ENCODE results near the gene SH3PXD2B.
A peak's percentile ranks its signal among the peaks of the same experiment; 100 is the strongest.
"Not testable (repeated sequence)": the region's sequence is repeated elsewhere in the genome, so short reads cannot be mapped to it uniquely, and the experiment has no call there.

Gene SH3PXD2B

DNA sequence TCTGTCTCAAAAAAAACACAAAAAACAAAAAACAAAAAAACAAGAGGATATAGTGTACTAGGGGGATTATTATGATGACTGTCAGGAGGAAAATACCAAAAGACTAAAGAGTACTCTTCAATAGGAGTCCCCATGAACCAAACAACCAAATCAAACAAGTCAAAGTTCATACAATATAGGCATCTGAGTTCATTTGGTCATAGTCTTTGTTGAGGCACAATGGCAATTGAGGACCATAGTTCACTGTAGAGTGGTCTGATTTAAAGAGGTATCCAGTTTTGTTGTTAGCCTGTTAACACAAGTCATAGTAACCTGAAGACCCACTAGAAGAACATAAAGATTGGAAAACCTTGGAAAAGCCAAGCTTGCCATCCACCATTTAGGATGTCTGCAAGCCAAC is 159.5 kb downstream of the SH3PXD2B start:
- no peak overlapping the region for H3K27ac ChIP-seq (ENCODE audit: low read depth, low read length)
- H3K4me1 ChIP-seq (ENCODE audit: control insufficient read depth, insufficient read depth, low read length, unreplicated experiment) = no peaks in the 10 kb centered on the region
- no peaks in the 10 kb centered on the region for H3K27me3 ChIP-seq (ENCODE audit: insufficient read depth, low read length)
- H3K4me3 ChIP-seq (ENCODE audit: low read depth, low read length) = no peak overlapping the region
- H2AFZ ChIP-seq (ENCODE audit: low read length, unreplicated experiment) = no peak overlapping the region
- H3K36me3 ChIP-seq (ENCODE audit: insufficient read depth, low read length) = no peaks in the 10 kb centered on the region
- no peaks in the 10 kb centered on the region for H3K79me2 ChIP-seq (ENCODE audit: control insufficient read depth, insufficient read depth, low read length, unreplicated experiment)

DNA sequence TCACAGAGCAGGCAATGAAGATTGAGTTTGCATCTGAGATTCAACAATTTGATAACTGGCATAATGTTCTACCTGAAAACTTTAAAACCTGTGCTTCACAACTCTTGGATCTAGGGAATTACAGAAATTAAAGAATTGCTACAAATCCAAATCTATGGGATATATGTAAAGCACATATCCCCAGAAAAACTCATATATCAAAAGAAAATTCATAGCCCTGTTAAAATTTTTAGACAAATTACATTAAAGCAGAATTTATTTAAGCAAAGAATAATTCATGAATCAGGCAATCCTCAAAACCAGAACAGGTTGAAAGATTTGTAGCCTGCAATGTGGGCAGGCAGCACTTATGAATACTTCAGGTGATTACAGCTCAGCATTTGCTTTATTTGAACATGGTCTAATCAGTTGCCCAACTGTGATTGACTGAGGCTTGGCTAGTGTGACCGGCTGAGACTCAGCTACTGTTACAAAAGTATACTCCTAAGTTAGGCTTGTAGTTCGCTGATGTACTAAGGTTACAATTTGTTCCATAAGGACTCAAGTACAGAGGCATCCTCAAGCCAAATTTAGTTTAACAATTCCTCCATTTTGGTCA is 160.5 kb downstream of the SH3PXD2B start:
- Histone ChIP-seq H3K4me1 (ENCODE audit: control insufficient read depth, insufficient read depth, low read length, unreplicated experiment) (no peaks in the 10 kb centered on the region), H3K4me3 (ENCODE audit: low read depth, low read length) (no peak overlapping the region), H3K27ac (ENCODE audit: low read depth, low read length) (no peak overlapping the region), H3K36me3 (ENCODE audit: insufficient read depth, low read length) (no peaks in the 10 kb centered on the region), H3K79me2 (ENCODE audit: control insufficient read depth, insufficient read depth, low read length, unreplicated experiment) (no peaks in the 10 kb centered on the region), H2AFZ (ENCODE audit: low read length, unreplicated experiment) (no peak overlapping the region), H3K27me3 (ENCODE audit: insufficient read depth, low read length) (no peaks in the 10 kb centered on the region)

DNA sequence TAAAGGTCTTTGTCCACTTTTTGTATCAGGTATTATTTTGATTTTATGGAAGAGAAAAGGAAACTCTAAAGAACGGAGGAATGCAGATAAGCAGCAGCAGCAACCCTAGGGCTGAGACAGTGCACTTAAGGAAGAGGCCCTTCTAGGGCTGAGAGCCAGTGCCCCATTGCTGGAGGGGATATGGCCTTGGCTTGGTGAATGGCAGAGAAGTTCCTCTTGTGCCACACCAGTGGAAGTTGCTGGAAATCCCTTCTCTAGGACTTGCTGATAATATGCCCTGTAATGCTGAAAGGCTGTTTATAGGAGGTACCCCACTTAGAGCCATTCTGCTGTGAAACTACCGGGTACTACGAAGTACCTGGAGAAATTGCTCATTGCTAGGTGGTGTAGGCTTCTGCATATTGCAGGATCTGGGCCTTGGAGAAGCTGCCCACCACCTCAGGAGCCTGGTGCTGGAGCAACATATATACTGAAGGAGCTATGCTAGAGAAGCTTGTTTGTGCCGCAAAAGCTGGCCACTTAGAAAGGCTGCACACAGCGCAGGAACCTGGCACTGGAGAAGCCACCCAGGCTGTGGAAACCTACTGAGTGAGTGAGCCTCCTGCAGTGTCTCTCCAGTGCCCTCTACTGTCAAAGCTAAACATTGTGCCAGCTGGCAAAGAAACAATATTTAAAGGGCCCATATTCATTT is 161.1 kb downstream of the SH3PXD2B start:
- no peaks in the 10 kb centered on the region for H3K36me3 ChIP-seq (ENCODE audit: insufficient read depth, low read length)
- no peak overlapping the region for H3K4me3 ChIP-seq (ENCODE audit: low read depth, low read length)
- no peaks in the 10 kb centered on the region for H3K27me3 ChIP-seq (ENCODE audit: insufficient read depth, low read length)
- no peak overlapping the region for H3K27ac ChIP-seq (ENCODE audit: low read depth, low read length)
- H3K4me1 ChIP-seq (ENCODE audit: control insufficient read depth, insufficient read depth, low read length, unreplicated experiment) = no peaks in the 10 kb centered on the region
- no peaks in the 10 kb centered on the region for H3K79me2 ChIP-seq (ENCODE audit: control insufficient read depth, insufficient read depth, low read length, unreplicated experiment)
- no peak overlapping the region for H2AFZ ChIP-seq (ENCODE audit: low read length, unreplicated experiment)

DNA sequence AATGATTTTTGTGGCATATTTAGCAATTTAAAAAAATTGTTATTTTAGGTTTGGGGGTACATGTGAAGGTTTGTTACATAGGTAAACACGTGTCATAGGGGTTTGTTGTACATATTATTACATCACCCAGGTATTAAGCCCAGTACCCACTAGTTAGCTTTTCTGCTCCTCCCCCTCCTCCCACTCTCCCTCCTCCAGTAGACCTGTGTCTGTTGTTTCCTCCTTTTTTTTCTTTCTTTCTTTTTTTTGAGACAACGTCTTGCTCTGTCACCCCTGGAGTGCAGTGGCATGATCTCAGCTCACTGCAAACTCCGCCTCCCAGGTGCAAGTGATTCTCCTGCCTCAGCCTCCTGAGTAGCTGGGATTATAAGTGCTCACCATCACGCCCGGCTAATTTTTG is 162.5 kb downstream of the SH3PXD2B start:
- H2AFZ ChIP-seq (ENCODE audit: low read length, unreplicated experiment); H3K79me2 ChIP-seq (ENCODE audit: control insufficient read depth, insufficient read depth, low read length, unreplicated experiment): not testable (repeated sequence)

DNA sequence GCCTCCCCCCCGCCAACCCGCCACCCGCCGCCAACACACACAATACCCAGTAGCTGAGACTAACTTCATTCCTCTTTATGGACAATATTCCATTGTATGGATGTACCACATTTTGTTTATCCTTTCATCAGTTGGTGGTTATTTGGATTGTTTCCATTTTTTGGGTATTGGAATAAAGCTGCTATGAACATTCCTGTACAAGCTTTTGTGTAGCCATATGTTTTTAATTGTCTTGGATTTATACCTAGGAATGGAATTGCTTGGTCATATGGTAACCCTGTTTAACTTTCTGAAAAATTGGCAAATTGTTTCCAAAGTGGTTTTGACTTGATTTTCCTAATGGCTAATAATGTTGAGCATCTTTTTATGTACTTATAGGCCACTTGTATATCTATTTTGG is 165.9 kb downstream of the SH3PXD2B start:
- Histone ChIP-seq H2AFZ (ENCODE audit: low read length, unreplicated experiment) (no peak overlapping the region), H3K27me3 (ENCODE audit: insufficient read depth, low read length) (no peaks in the 10 kb centered on the region), H3K27ac (ENCODE audit: low read depth, low read length) (no peak overlapping the region), H3K36me3 (ENCODE audit: insufficient read depth, low read length) (no peaks in the 10 kb centered on the region), H3K79me2 (ENCODE audit: control insufficient read depth, insufficient read depth, low read length, unreplicated experiment) (no peaks in the 10 kb centered on the region), H3K4me3 (ENCODE audit: low read depth, low read length) (no peak overlapping the region), H3K4me1 (ENCODE audit: control insufficient read depth, insufficient read depth, low read length, unreplicated experiment) (peaks cover 12% of the 10 kb centered on the region)

More for the DNA sequence above, 162.5 kb downstream of the SH3PXD2B start:
- H3K4me3 ChIP-seq (ENCODE audit: low read depth, low read length); H3K27me3 ChIP-seq (ENCODE audit: insufficient read depth, low read length); H3K36me3 ChIP-seq (ENCODE audit: insufficient read depth, low read length); H3K27ac ChIP-seq (ENCODE audit: low read depth, low read length); H3K4me1 ChIP-seq (ENCODE audit: control insufficient read depth, insufficient read depth, low read length, unreplicated experiment): not testable (repeated sequence)

DNA sequence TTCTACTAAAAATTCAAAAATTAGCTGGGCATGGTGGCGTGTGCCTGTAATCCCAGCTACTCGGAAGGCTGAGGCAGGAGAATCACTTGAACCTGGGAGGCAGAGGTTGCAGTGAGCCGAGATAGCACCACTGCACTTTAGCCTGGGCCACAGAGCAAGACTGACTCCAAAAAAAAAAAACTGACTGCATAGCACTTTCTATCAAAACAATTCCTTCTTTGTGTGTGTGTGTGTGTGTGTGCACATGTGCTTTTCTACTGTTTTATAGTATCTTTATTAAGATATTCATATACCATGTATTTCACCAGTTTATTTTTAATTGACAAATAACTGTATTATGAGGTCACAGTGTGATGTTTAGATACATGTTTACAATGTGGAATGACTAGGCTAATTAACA is 167.2 kb downstream of the SH3PXD2B start:
- not testable (repeated sequence) for H3K27me3 ChIP-seq (ENCODE audit: insufficient read depth, low read length); H2AFZ ChIP-seq (ENCODE audit: low read length, unreplicated experiment); H3K27ac ChIP-seq (ENCODE audit: low read depth, low read length); H3K36me3 ChIP-seq (ENCODE audit: insufficient read depth, low read length); H3K4me3 ChIP-seq (ENCODE audit: low read depth, low read length)
- peaks cover 13% of the 10 kb centered on the region for H3K4me1 ChIP-seq (ENCODE audit: control insufficient read depth, insufficient read depth, low read length, unreplicated experiment)
- H3K79me2 ChIP-seq (ENCODE audit: control insufficient read depth, insufficient read depth, low read length, unreplicated experiment) = peaks cover 12% of the 10 kb centered on the region

DNA sequence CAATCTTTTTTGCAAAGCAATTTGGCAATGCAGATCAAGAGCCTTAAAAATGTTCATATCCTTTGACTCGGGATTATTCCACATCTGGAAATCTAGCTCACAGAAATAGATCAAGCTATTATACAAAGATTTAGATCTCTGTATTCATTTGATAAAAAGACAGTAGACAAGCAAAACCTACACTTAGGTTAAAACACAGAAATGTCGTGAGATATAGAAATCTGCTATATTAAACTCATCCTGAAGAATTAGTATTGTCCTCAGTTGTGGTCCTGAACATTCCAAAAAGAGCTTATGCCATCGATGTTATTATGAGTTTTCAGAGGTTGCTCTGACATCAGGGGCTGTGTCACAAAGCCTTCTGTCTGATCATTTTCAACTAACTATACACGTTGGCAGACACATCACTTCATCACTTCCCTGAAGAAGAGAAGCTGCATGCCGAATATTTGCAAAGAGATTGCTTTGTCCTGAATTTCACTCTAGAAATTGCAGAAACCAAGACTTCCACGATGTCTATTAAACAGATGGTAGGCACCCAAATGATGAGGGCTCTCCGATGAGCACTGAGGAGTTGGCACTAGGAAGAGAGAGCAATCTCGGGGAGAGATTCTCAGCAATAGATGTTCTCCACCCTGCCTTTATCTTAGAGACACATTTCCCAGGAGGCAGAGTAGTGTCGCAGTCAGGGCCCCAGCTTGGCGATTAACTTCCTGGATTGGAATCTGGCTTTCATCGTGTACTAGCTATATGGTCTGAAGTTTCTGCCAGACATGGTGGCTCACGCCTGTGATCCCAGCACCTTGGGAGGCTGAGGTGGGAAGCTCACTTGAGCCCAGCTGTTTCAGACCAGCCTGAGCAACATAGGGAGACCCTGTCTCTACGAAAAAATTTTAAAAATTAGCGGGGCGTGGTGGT is 168.8 kb downstream of the SH3PXD2B start:
- H3K27me3 ChIP-seq (ENCODE audit: insufficient read depth, low read length) = no peaks in the 10 kb centered on the region
- peaks cover 29% of the 10 kb centered on the region for H3K79me2 ChIP-seq (ENCODE audit: control insufficient read depth, insufficient read depth, low read length, unreplicated experiment)
- H3K4me3 ChIP-seq (ENCODE audit: low read depth, low read length) = peak overlapping the region; percentile 97
- peak overlapping the region; percentile 59; the same call in 1 of the 2 replicates for H3K27ac ChIP-seq (ENCODE audit: low read depth, low read length)
- H3K36me3 ChIP-seq (ENCODE audit: insufficient read depth, low read length) = no peaks in the 10 kb centered on the region
- peaks cover 29% of the 10 kb centered on the region for H3K4me1 ChIP-seq (ENCODE audit: control insufficient read depth, insufficient read depth, low read length, unreplicated experiment)
- peak overlapping the region; percentile 97 for H2AFZ ChIP-seq (ENCODE audit: low read length, unreplicated experiment)

DNA sequence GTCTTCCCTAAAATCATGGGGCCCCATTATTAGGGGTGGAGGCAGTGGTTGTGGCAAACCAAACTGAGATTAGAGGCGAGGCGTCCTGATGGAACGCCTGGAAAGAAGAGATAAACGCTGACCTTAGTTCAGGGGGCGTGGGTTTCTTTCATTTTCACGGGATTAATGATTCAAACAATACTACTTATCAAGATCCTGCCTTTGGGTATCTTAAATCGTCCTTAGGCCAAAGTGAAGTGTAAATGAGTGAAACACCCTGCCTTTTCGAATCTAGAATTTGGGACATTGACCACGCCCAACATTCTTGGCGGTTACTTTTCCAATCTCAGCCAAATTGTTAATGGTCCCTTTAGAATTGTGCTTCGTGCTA is 169.7 kb downstream of the SH3PXD2B start:
- peak overlapping the region; percentile 59 for H3K27ac ChIP-seq (ENCODE audit: low read depth, low read length)

DNA sequence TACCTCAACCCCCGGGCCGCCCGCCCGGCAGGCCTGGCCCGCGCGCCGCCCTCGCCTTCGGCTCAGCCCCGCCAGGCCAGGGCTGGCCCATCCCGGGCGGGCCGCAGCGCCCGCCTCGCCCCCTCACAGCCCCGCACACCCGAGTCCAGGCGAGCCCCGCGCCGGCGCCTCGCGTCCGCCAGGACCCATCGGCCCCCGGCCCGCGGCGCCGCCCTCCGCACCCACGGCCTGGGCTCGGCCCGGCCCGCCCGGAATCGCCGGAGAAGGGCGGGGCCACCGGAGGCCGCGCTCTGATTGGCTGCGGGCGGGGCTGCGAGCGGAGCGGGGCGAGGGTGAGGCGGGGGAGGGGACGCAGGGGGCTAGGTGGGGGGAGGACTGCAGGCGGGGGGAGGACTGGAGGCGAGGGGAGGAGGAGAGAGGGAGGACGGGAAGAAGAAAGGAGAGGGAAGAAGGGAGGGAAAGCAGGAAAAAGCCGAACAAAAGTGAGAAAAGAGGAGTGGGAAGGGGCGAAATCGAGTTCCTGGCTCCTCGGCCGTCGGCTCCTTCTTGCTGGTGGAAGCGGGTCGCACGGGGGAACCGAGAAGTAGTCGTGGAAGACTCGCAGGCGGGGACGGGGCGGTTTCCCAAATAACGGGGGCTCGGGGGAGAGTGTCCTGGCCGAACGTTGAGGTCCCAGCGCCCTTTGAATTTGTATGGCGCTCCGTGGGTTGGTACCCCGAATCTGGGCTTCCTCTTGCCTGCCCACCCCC is 170.3 kb downstream of the SH3PXD2B start:
- Histone ChIP-seq H3K27me3 (ENCODE audit: insufficient read depth, low read length) (no peaks in the 10 kb centered on the region), H3K27ac (ENCODE audit: low read depth, low read length) (peak overlapping the region; percentile 68), H3K79me2 (ENCODE audit: control insufficient read depth, insufficient read depth, low read length, unreplicated experiment) (peaks cover 42% of the 10 kb centered on the region), H3K4me1 (ENCODE audit: control insufficient read depth, insufficient read depth, low read length, unreplicated experiment) (peaks cover 29% of the 10 kb centered on the region), H3K36me3 (ENCODE audit: insufficient read depth, low read length) (no peaks in the 10 kb centered on the region), H2AFZ (ENCODE audit: low read length, unreplicated experiment) (peak overlapping the region; percentile 97), H3K4me3 (ENCODE audit: low read depth, low read length) (peak overlapping the region; percentile 97)

More for the DNA sequence above, 169.7 kb downstream of the SH3PXD2B start:
- H3K79me2 ChIP-seq (ENCODE audit: control insufficient read depth, insufficient read depth, low read length, unreplicated experiment) = peaks cover 37% of the 10 kb centered on the region
- H3K27me3 ChIP-seq (ENCODE audit: insufficient read depth, low read length) = no peaks in the 10 kb centered on the region
- no peaks in the 10 kb centered on the region for H3K36me3 ChIP-seq (ENCODE audit: insufficient read depth, low read length)
- peaks cover 29% of the 10 kb centered on the region for H3K4me1 ChIP-seq (ENCODE audit: control insufficient read depth, insufficient read depth, low read length, unreplicated experiment)
- H2AFZ ChIP-seq (ENCODE audit: low read length, unreplicated experiment) = peak overlapping the region; percentile 97
- H3K4me3 ChIP-seq (ENCODE audit: low read depth, low read length) = peak overlapping the region; percentile 97
